ENCODE data around the gene P3R3URF.
"Not testable (repeated sequence)": the region's sequence is repeated elsewhere in the genome, so short reads cannot be mapped to it uniquely, and the experiment has no call there.

Gene P3R3URF

GRCh38 chr1:46176211-46176865 is at the start of gene P3R3URF:
Gene P3R3URF (minus strand): TSS chr1:46176488. CDS start chr1:46176471, 17 bp downstream.
- no peak for DNase-seq

DNA sequence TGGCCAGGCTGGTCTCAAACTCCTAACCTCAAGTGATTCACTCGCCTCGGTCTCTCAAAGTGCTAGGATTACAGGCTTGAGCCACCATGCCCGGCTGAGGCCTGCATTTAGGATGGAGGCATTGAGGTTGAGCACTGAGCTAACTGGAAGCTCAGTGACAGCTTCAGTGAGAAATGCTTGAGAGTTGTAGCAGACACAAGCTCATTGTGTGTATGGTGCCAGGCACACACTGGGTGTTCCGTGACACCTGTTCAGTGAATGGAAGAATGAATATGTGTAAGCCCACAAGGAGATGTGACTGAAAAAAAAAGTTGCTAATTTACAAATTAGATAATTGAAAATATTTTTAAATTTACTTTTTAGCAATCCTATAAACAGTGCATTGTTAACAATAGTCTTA is 48.7 kb upstream of the P3R3URF start:
- no peak for DNase-seq

DNA sequence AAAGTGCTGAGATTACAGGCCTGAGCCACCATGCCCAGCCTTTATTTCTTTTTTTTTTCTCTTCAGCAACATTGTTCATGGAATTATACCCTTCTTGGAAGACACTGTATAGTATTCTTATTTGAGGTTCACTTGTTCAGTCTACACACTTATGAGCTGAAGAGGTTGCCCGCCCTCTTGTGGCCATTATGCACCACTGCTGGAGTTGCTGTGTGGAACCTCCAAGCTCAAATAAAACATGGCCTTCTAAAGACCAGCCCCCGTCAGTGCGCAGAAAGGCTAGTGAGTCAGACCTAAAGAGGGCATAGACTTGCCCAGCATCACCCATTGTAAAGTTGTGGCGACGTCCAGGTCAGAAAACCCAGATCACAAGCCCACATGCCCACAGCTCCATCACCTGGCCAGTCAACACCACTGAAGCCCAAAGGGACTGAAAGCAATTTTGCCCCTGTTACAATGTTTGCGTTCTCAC is 47.2 kb upstream of the P3R3URF start:
- DNase-seq = peak; percentile 83

GRCh38 chr1:46223055-46223454 is 46.8 kb upstream of the P3R3URF start:
- not testable (repeated sequence) for DNase-seq

DNA sequence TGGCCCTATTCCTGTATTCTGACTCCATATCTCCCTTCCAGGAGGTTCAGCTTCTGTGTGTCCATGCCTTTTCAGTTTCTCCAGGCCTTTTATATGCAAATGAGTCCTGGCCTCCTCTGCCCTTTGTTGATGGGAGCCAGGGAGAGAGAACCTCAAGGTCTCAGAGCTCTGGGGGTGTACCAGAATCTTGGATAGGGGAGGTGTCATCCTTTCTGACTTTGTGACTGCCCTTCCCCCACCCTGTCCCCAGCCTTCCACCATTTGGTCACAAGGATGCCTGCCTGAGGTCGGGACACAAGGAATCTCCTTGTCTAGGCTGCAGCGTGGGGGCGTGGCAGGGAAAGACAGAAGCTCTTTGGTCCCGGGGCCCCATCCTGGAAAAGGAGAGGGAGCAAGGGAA is 45.5 kb upstream of the P3R3URF start:
- no peak for DNase-seq

DNA sequence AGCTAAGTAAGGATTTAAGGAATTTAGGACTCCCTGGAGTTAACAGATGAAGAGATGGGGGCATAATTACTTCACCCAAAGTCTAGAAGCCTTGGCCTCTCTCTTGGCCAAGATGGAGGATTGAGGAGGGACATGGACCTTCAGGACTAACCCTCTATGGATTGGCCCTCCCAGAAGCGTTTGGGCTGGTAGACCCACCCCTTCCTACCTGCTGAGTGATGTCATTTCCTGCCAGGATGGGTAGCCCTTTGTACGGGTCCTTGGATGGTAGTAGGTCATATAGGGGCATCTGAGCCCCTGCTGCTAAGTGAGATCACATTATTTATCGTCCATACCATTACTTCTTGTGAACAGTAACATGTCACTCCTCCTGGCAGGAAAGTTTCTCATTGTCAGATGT is 44.5 kb upstream of the P3R3URF start:
- DNase-seq = no peak

- DNase-seq = no peak
Observed at GRCh38 chr1:46219551-46220520, 43.5 kb upstream of the P3R3URF start.

DNA sequence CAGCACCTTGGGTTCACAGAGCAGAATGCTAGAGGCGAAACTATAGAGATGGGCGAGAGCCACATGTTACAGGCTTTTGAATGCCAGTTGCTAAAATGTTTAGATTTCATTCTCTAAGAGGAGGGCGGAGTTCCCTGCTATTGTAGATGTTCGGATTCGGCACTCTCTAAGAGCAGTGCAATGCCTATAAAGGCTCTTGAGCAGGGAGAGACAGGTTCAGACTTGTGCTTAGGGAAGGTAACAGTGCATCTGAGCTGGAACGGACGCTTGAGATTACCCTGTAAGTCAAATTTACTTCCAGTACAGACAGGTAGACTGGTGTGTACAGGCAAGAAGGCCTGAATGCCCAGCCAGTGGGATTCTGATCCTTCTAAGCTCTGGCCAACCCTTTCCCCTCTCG is 42.2 kb upstream of the P3R3URF start:
- no peak for DNase-seq

DNA sequence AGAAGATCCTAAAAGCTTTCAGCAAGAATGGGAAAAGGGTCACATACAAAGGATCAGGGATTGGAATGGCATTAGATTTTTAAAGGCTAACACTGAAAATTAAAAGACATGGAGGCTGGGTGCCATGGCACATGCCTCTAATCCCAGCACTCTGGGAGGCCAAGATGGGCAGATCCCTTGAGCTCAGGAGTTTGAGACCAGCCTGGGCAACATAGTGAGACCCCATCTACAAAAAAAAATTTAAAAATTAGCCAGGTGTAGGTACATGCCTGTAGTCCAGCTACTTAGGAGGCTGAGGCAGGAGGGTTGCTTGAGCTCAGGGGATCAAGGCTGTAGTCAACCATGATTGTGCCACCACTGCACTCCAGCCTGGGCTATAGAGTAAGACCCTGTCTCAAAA is 39.2 kb upstream of the P3R3URF start:
- DNase-seq = no peak

DNA sequence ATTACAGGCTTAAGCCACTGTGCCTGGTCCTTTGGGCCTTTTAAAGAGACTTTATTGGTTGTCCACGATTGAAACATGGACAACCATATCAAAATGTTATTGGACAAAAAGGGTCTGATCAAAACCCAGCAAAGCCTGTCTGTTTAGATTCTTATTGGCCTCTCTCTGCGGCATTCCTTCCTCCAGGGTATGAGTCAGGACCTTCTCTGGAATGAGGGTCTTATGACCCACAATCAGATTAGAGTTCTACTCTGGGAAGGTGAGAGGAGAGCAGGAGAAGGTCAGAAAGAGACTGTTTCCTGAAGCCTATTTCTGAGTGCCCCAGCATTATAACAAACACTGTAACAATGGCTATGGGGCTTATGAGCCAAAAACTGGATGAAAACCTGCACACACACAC is 34.8 kb upstream of the P3R3URF start:
- DNase-seq = no peak

GRCh38 chr1:46210561-46210960 is 34.3 kb upstream of the P3R3URF start:
- no peak for DNase-seq

- no peak for DNase-seq
Observed at GRCh38 chr1:46206399-46206798, 30.1 kb upstream of the P3R3URF start.

DNA sequence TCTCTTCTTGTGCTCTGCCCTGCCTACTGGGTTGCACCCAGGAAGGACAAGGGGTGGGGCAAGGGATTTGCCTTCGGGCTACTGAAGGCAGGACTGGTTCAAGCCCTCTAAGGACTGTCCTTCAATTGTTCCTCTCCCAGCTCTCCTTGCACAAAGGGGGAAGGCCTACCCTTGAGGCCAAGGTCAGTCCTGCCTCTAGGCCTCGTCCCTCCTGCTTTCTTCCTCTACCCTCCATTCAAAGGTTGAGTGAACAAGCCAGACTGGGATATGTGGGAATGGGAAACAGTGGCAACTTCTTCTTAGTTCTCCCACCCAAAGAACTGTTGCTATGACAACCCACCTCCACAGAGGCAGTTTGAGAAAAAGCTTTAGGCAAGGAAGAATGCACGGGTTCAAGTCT is 29.5 kb upstream of the P3R3URF start:
- no peak for DNase-seq

GRCh38 chr1:46205141-46205540 is 28.9 kb upstream of the P3R3URF start:
- DNase-seq = no peak

DNA sequence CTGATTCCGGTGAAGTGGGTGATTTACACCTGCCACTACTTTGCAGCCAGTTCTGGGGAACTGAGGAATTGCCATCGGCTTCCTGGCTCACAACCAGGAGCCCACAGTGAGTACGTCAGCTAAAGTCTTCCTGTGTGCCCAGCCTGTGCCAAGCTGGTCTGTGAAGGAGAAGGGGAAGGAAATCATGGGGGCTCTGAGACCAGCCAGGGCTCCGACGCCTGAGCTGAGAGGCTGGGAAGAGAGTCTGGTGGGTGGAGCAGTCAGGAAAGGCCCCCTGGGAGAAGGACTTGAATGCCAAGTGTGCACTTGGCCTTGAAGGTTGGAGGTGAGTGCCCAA is 28.1 kb upstream of the P3R3URF start:
- DNase-seq = no peak

GRCh38 chr1:46203738-46204405 is 27.6 kb upstream of the P3R3URF start:
- DNase-seq = no peak

DNA sequence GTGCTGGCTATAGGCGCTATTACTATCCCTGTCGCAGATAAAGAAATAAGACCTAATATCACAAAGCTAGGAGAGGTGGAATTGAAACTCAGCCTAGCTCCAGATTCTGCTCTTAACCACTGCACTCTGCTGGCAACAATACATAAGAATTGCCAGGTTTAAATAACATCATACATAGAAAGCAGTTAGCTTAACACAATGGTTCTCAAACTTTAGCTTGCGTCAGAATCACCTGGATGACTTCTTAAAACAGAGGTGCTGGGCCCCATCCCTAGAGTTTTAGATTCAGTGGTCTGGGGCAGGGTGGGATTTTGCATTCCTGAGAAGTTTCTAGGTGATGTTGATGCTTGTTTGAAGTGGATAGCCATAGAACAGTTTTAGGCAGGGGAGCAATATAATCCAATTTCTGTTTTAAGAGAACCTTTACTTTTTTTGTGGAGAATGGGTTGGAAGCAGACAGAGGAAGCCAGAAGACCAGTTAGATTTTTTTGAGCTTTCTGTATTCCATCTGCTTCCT is 23.0 kb upstream of the P3R3URF start:
- no peak for DNase-seq

- peak; percentile 36 for DNase-seq
Observed at GRCh38 chr1:46197964-46198811, 21.9 kb upstream of the P3R3URF start, which contains the start of gene POMGNT1. Gene POMGNT1 (minus strand): TSS chr1:46198434. CDS start chr1:46197821, 613 bp downstream.

DNA sequence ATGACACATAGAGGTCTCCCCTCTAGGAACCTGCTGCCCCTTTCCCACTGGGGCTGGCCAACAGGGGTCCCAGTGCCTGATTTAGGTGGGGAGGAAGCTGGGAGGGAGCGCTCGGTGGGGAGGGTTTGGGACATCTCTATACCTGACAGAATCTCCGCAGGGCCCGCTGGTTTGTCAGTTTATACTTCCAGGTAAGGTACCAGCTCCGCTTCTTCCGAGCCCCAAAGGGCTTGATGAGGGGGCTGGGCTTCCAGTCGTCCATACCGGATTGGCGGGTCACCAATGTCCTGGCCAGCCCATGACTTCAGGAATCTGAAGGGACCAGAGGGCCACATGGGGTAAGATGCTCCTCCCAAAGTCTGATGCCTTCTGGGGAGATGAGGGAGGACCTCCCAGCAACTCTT is 21.3 kb upstream of the P3R3URF start:
- DNase-seq = no peak

GRCh38 chr1:46196609-46197008 is 20.3 kb upstream of the P3R3URF start:
- DNase-seq = no peak

- no peak for DNase-seq
Observed at GRCh38 chr1:46194641-46195193, 18.4 kb upstream of the P3R3URF start.
